H1 (cell line): Measurements from ENCODE around the gene RGS6. TPM values are rescaled to one million over a fixed set of nuclear protein-coding genes. Genes with fewer than 3 reads are reported as not detected.

Source experiments
- CTCF ChIA-PET: fragments of 300-600 bp; sonication (Branson Sonifier 250); formaldehyde crosslinking; loops from one replicate; lab custom pipeline; 2021; ENCODE audit not compliant: partially characterized antibody; lab: Charles Lee
- POLR2A ChIA-PET: fragments of 300-600 bp; sonication (Branson Sonifier 250); formaldehyde crosslinking; loops from one replicate; lab custom pipeline; 2021; ENCODE audit warnings: inconsistent platforms; ENCODE audit not compliant: partially characterized antibody; lab: Charles Lee
- DNase-seq, 2 experiments: peaks; one replicate each; pipeline versions ENCODE4 v3.0.0 to v3.0.0-alpha.2; 2010 to 2022; ENCODE audit warnings: low spot score in 2 of 2, low read depth in 1 of 2, mixed read lengths in 1 of 2
- FAIRE-seq: peaks from 2 replicates; lab custom pipeline; 2011; peaks lifted over from hg19 to GRCh38; lab: Jason Lieb, UNC
- H2AFZ ChIP-seq: 2 replicates; pipeline ENCODE4 v1.8.1; 2012; ENCODE audit warnings: low read length, inconsistent platforms
- H2AK5ac ChIP-seq: 2 replicates; pipeline ENCODE4 v1.6.1; 2013; ENCODE audit warnings: low read depth, low read length
- H2BK120ac ChIP-seq: replicated peaks from 2 replicates; pipeline ENCODE3; 2013; ENCODE audit warnings: low read depth, low read length, inconsistent platforms
- H2BK12ac ChIP-seq: 2 replicates; pipeline ENCODE4 v1.6.1; 2013; ENCODE audit warnings: low read depth, low read length
- H2BK15ac ChIP-seq: 2 replicates; pipeline ENCODE4 v1.6.1; 2013; ENCODE audit warnings: low read length
- H2BK20ac ChIP-seq: 2 replicates; pipeline ENCODE4 v1.6.1; 2013; ENCODE audit warnings: low read length
- H2BK5ac ChIP-seq: 2 replicates; pipeline ENCODE4 v1.6.1; 2013; ENCODE audit warnings: low read depth, low read length
- H3K14ac ChIP-seq: 2 replicates; pipeline ENCODE4 v1.6.1; 2013; ENCODE audit warnings: inconsistent platforms; ENCODE audit not compliant: insufficient read length
- H3K18ac ChIP-seq: 2 replicates; pipeline ENCODE4 v1.6.1; 2013; ENCODE audit warnings: low read length; ENCODE audit errors: extremely low read depth
- H3K23ac ChIP-seq: 2 replicates; pipeline ENCODE4 v1.6.1; 2013; ENCODE audit warnings: inconsistent platforms; ENCODE audit not compliant: insufficient read length
- H3K23me2 ChIP-seq: 2 replicates; pipeline ENCODE4 v1.6.1; 2013; ENCODE audit warnings: low read depth, low read length
- H3K27ac ChIP-seq: 2 replicates; pipeline ENCODE4 v1.6.1; 2011; ENCODE audit warnings: low read depth, low read length, inconsistent platforms
- H3K27me3 ChIP-seq, 4 experiments: replicated peaks in 1 of 4; 1 replicate in 1 of 4; 2 replicates in 3 of 4; pipeline versions ENCODE4 v1.6.1 to v1.8.1; 2011 to 2013; ENCODE audit warnings: low read length in 3 of 4, mild to moderate bottlenecking in 3 of 4, inconsistent platforms in 2 of 4, mixed read lengths in 2 of 4, moderate library complexity in 1 of 4; ENCODE audit not compliant: control insufficient read depth in 3 of 4, insufficient read depth in 3 of 4; ENCODE audit errors: extremely low read depth in 1 of 4
- H3K36me3 ChIP-seq, 4 experiments: 2 replicates each; pipeline versions ENCODE4 v1.6.1 to v1.8.1; 2011 to 2013; ENCODE audit warnings: mild to moderate bottlenecking in 4 of 4, low read length in 3 of 4, moderate library complexity in 2 of 4, control low read depth in 1 of 4, inconsistent platforms in 1 of 4; ENCODE audit not compliant: insufficient read depth in 4 of 4, control insufficient read depth in 2 of 4
- H3K4ac ChIP-seq: replicated peaks from 2 replicates; pipeline ENCODE3; 2013; ENCODE audit warnings: low read length, low read depth, mixed read lengths, inconsistent platforms; ENCODE audit not compliant: insufficient read length
- H3K4me1 ChIP-seq, 4 experiments: replicated peaks in 1 of 4; 1 replicate in 1 of 4; 2 replicates in 3 of 4; pipeline versions ENCODE4 v1.6.1 to v1.8.1; 2011 to 2013; ENCODE audit warnings: low read length in 3 of 4, inconsistent platforms in 2 of 4, mixed read lengths in 1 of 4; ENCODE audit not compliant: insufficient read depth in 4 of 4, control insufficient read depth in 3 of 4
- H3K4me2 ChIP-seq, 2 experiments: 2 replicates each; pipeline versions ENCODE4 v1.6.1 to v1.8.1; 2011 to 2013; ENCODE audit warnings: low read depth in 2 of 2, low read length in 2 of 2, control low read depth in 1 of 2, inconsistent platforms in 1 of 2, mild to moderate bottlenecking in 1 of 2; ENCODE audit not compliant: insufficient read depth in 1 of 2
- H3K4me3 ChIP-seq, 4 experiments: fragments of 200-600, 300-600 bp in 1 of 4; sonication (generic), shearing (Covaris generic), sonication (Bioruptor Twin) in 1 of 4; 2 replicates each; pipeline versions ENCODE4 v1.5.1 to v1.8.1; 2011 to 2016; ENCODE audit warnings: low read length in 4 of 4, low read depth in 3 of 4, control low read depth in 2 of 4, inconsistent platforms in 2 of 4, mild to moderate bottlenecking in 2 of 4, mixed read lengths in 1 of 4, moderate library complexity in 1 of 4; ENCODE audit not compliant: insufficient read depth in 2 of 4; ENCODE audit errors: extremely low read depth in 1 of 4
- H3K56ac ChIP-seq: replicated peaks from 2 replicates; pipeline ENCODE3; 2013; ENCODE audit warnings: low read depth, mild to moderate bottlenecking, mixed read lengths, low read length, inconsistent platforms; ENCODE audit not compliant: insufficient read length
- H3K79me1 ChIP-seq: 2 replicates; pipeline ENCODE4 v1.6.1; 2013; ENCODE audit warnings: low read depth, low read length, control low read depth
- H3K79me2 ChIP-seq, 2 experiments: 2 replicates each; pipeline versions ENCODE4 v1.6.1 to v1.8.1; 2012 to 2013; ENCODE audit warnings: low read length in 2 of 2, mild to moderate bottlenecking in 2 of 2, inconsistent platforms in 1 of 2; ENCODE audit not compliant: insufficient read depth in 2 of 2, control insufficient read depth in 1 of 2
- H3K9ac ChIP-seq, 4 experiments: replicated peaks in 1 of 4; 1 replicate in 1 of 4; 2 replicates in 3 of 4; pipeline versions ENCODE4 v1.6.1 to v1.8.1; 2011 to 2013; ENCODE audit warnings: low read depth in 3 of 4, low read length in 3 of 4, control low read depth in 2 of 4, mild to moderate bottlenecking in 2 of 4, moderate library complexity in 2 of 4, inconsistent platforms in 1 of 4; ENCODE audit errors: extremely low read depth in 1 of 4
- H3K9me3 ChIP-seq, 2 experiments: 2 replicates each; pipeline versions ENCODE4 v1.6.1 to v1.8.1; 2012 to 2013; ENCODE audit warnings: mild to moderate bottlenecking in 2 of 2, moderate library complexity in 2 of 2, control low read depth in 1 of 2, inconsistent platforms in 1 of 2, low read depth in 1 of 2, low read length in 1 of 2, mixed read lengths in 1 of 2; ENCODE audit not compliant: insufficient read depth in 2 of 2
- H4K20me1 ChIP-seq, 2 experiments: replicated peaks in 1 of 2; 2 replicates each; pipeline versions ENCODE3 to v1.8.1; 2011 to 2013; ENCODE audit warnings: inconsistent platforms in 2 of 2, low read length in 2 of 2, mild to moderate bottlenecking in 1 of 2; ENCODE audit not compliant: insufficient read depth in 2 of 2, control insufficient read depth in 1 of 2
- H4K5ac ChIP-seq: 2 replicates; pipeline ENCODE4 v1.6.1; 2013; ENCODE audit warnings: low read length, low read depth, mixed read lengths, inconsistent platforms; ENCODE audit not compliant: insufficient read length
- H4K8ac ChIP-seq: 2 replicates; pipeline ENCODE4 v1.8.0; 2013; ENCODE audit warnings: mild to moderate bottlenecking, moderate library complexity, low read length, inconsistent platforms; ENCODE audit not compliant: insufficient read depth; ENCODE audit errors: extremely low read depth
- H4K91ac ChIP-seq: replicated peaks from 2 replicates; pipeline ENCODE3; 2013; ENCODE audit warnings: low read length, mixed read lengths, inconsistent platforms; ENCODE audit not compliant: insufficient read length
- ATF2 ChIP-seq: IDR thresholded peaks from 2 replicates; pipeline ENCODE4 v1.6.1; 2012; ENCODE audit warnings: low read length, inconsistent platforms
- CEBPB ChIP-seq: IDR thresholded peaks from 2 replicates; pipeline ENCODE4 v1.6.1; 2012; ENCODE audit warnings: low read depth, low read length
- KDM1A ChIP-seq: fragments of 200-600, 300-600 bp; sonication (generic); IDR thresholded peaks from 2 replicates; pipeline ENCODE4 v1.7.1; 2016; ENCODE audit warnings: mild to moderate bottlenecking, low read length, borderline replicate concordance
- POLR2A ChIP-seq, 2 experiments: IDR thresholded peaks; 1 replicate in 1 of 2; 2 replicates in 1 of 2; pipeline ENCODE4 v1.6.1; 2011; ENCODE audit warnings: low read depth in 2 of 2, low read length in 2 of 2, mild to moderate bottlenecking in 2 of 2; ENCODE audit errors: control extremely low read depth in 1 of 2
- RBBP5 ChIP-seq: IDR thresholded peaks from 2 replicates; pipeline ENCODE4 v1.7.1; 2012; ENCODE audit warnings: low read depth, mild to moderate bottlenecking, inconsistent platforms, low read length, moderate library complexity, borderline replicate concordance
- SIRT6 ChIP-seq: IDR thresholded peaks from one replicate; pipeline ENCODE4 v1.7.1; 2012; ENCODE audit warnings: low read length, inconsistent platforms
- SP1 ChIP-seq: IDR thresholded peaks from 2 replicates; pipeline ENCODE4 v1.6.1; 2011; ENCODE audit warnings: low read depth, low read length
- SRF ChIP-seq: IDR thresholded peaks from 2 replicates; pipeline ENCODE4 v1.6.1; 2011; ENCODE audit warnings: mild to moderate bottlenecking, low read depth, low read length, moderate library complexity
- SUZ12 ChIP-seq: fragments of 200-600 bp; sonication (generic); IDR thresholded peaks from 2 replicates; pipeline ENCODE4 v1.6.1; 2012; ENCODE audit warnings: mild to moderate bottlenecking, inconsistent platforms, low read length, moderate library complexity, mixed read lengths
- TEAD4 ChIP-seq: IDR thresholded peaks from 2 replicates; pipeline ENCODE4 v1.6.1; 2012; ENCODE audit warnings: low read depth, low read length, inconsistent platforms, mixed read lengths
- ZNF274 ChIP-seq: IDR thresholded peaks from 2 replicates; pipeline ENCODE4 v1.7.0; 2012; ENCODE audit warnings: low read length, borderline replicate concordance; ENCODE audit errors: extremely low read depth
- WGBS, 2 experiments: shearing (Covaris generic) in 1 of 2; methylation state at CpG; one replicate each; pipeline versions ENCODE4 v1.1.6 to v1.1.7; 2013 to 2015; ENCODE audit warnings: low lambda C conversion rate in 2 of 2, mixed read lengths in 2 of 2, inconsistent platforms in 1 of 2, low coverage in 1 of 2, missing lambda C conversion rate in 1 of 2; ENCODE audit not compliant: insufficient replicate concordance in 2 of 2, insufficient coverage in 1 of 2, insufficient read length in 1 of 2; ENCODE audit errors: extremely low coverage in 1 of 2, missing lambda C conversion rate in 1 of 2; 5-methylcytosine and 5-hydroxymethylcytosine counted together
- polyA plus RNA-seq, 7 experiments: library from polyadenylated mRNA; depleted of rRNA in 3 of 7; stranded (reverse) in 5 of 7; unstranded in 2 of 7; fragments of >200 nt in 5 of 7; fragments of 200-250 nt in 2 of 7; gene quantifications; 1 replicate in 5 of 7; 2 replicates in 1 of 7; 4 replicates in 1 of 7; pipeline versions ENCODE4 v1.2.1 to v1.2.3, GENCODE V29; 2011 to 2013; ENCODE audit warnings: missing spikeins in 2 of 7, mixed read lengths in 2 of 7
- total RNA-seq: library from RNA; stranded (reverse); fragmentation: NEBNext Ultra II Directional; extraction: Animal tissue kit (Norgen Biotek cat#: 25700); gene quantifications from 2 replicates; pipeline ENCODE4 v1.2.1, GENCODE V29; 2021
- TF ChIP-seq, protein P1 (sequence below): IDR thresholded peaks from 2 replicates; pipeline ENCODE4 v1.6.1; 2012; ENCODE audit warnings: inconsistent platforms

The RGS6 gene
- total and polyA plus RNA-seq, 2 of the 8 experiments (the other 6 are each of a cell fraction or from before 2014, with no cell fraction given) = 0.26 to 1.1 TPM

- no peaks in the 10 kb centered on the region; a peak in 1 of 7 replicates for H3K4me1 ChIP-seq
- no peak overlapping the region for H3K4me3 ChIP-seq
- H4K91ac ChIP-seq = no peak overlapping the region
- no peak overlapping the region for H3K9ac ChIP-seq
- peak overlapping the region; percentile 89; the same call in 1 of the 2 replicates for H2AK5ac ChIP-seq
- FAIRE-seq (no peak), DNase-seq (peak in 1 of 2 experiments; percentile 17)
- WGBS, 2 experiments = 96% methylated on average over 12 of the region's 12 CpGs; no CpG with 5 or more reads in 1 of the 2 experiments
- no peak overlapping the region for H3K56ac ChIP-seq
- H3K23me2 ChIP-seq = no peaks in the 10 kb centered on the region
- no peak overlapping the region for H3K14ac ChIP-seq
- no peaks in the 10 kb centered on the region for H3K9me3 ChIP-seq
- no peak overlapping the region for H3K4me2 ChIP-seq
- no peak overlapping the region for H3K27ac ChIP-seq
- H3K79me2 ChIP-seq = no peaks in the 10 kb centered on the region
- no peaks in the 10 kb centered on the region for H4K20me1 ChIP-seq
- H4K8ac ChIP-seq = no peak overlapping the region
- no peak overlapping the region for H2BK5ac ChIP-seq
- H3K4ac ChIP-seq = no peak overlapping the region
- H2BK15ac ChIP-seq = peak overlapping the region; percentile 81; the same call in 1 of the 2 replicates
- no peak overlapping the region for H3K23ac ChIP-seq
- POLR2A ChIA-PET = interaction anchor here (0.6 kb wide), 1 partner anchor 939 kb away, joined by 3 read pairs; no protein-coding TSS in a partner anchor
- no peaks in the 10 kb centered on the region for H3K79me1 ChIP-seq
- H3K27me3 ChIP-seq = no peaks in the 10 kb centered on the region
- H2BK20ac ChIP-seq = no peak overlapping the region
- CTCF ChIA-PET = interaction anchor here (0.7 to 1.7 kb wide), 3 partner anchors 9 to 94 kb away, joined by 3 to 4 read pairs (median 3); no protein-coding TSS in a partner anchor
- peak overlapping the region; percentile 68; the same call in 1 of the 2 replicates for H2BK12ac ChIP-seq
- H2AFZ ChIP-seq = no peak overlapping the region
- H4K5ac ChIP-seq = no peak overlapping the region
- no peaks in the 10 kb centered on the region for H3K36me3 ChIP-seq
- no peak overlapping the region for H3K18ac ChIP-seq
- no peak overlapping the region for H2BK120ac ChIP-seq
- TF ChIP-seq POLR2A (IDR thresholded peaks at IDR 0.05; ENCODE audit: control extremely low read depth in 1 of 2, low read depth in 2 of 2, low read length in 2 of 2) (no peak), RBBP5 (no peak), SIRT6 (no peak), SRF (no peak), KDM1A (no peak), SP1 (no peak), ZNF274 (no peak), CEBPB (no peak), SUZ12 (no peak), TEAD4 (no peak), ATF2 (no peak)
- TF ChIP-seq, protein P1, sequence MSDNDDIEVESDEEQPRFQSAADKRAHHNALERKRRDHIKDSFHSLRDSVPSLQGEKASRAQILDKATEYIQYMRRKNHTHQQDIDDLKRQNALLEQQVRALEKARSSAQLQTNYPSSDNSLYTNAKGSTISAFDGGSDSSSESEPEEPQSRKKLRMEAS = no peak
Observed at GRCh38 chr14:72609205-72609916, 677.1 kb downstream of the RGS6 start.
